LNCaP clone FGC (cell line): Measurements from ENCODE around the gene MPIG6B.

Source experiments
- DNase-seq: peaks from one replicate; pipeline ENCODE4 v3.0.0-alpha.2; 2011; ENCODE audit warnings: low read depth
- H3K4me3 ChIP-seq: 2 replicates; pipeline ENCODE4 v1.5.1; 2011; ENCODE audit warnings: mild to moderate bottlenecking, low read depth, low read length, control low read depth
- CTCF ChIP-seq: IDR thresholded peaks from 2 replicates; pipeline ENCODE4 v1.5.1; 2012; ENCODE audit warnings: mild to moderate bottlenecking; ENCODE audit not compliant: control insufficient read depth, insufficient read depth; ENCODE audit errors: extremely low read depth

The MPIG6B gene

GRCh38 chr6:31775633-31776484 lies 52.7 kb downstream of the MPIG6B start:
- TF ChIP-seq CTCF: no peak
- DNase-seq: no peak
- no peak overlapping the region for H3K4me3 ChIP-seq
